ENCODE measurements around the gene MBOAT1.
A peak's percentile ranks its signal among the peaks of the same experiment; 100 is the strongest.
"Not testable (repeated sequence)": the region's sequence is repeated elsewhere in the genome, so short reads cannot be mapped to it uniquely, and the experiment has no call there.

MBOAT1 gene

DNA sequence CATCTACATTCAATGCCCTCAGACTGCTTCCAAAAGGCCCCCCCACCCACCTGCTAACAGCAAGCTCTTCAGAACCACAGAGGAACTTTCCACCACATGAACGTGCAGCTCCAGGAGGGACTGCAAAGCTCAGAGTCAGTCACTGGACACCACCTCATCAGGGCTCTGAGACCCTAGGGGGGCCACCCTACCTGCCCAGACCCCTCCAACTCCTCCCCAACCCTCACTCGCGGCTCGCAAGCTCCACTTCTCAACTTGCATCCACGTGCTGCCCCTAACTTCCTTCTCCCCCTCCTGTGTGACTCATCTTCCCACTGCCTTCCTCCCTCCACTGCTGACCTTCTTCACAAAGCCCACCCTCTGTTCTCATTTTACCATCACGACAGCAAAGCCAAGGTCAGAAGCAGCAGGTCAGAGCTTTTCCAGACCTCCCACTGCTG lies 6.5 kb downstream of the MBOAT1 start:
- in situ Hi-C loops (cut with MboI; ENCODE audit: low pct_unique_long_range_greater_than_20kb, low sequenced_read_pairs) = no loop called here
- DNase-seq = peak; percentile 45

- DNase-seq = peak; percentile 19
- in situ Hi-C loops (cut with MboI; ENCODE audit: low pct_unique_long_range_greater_than_20kb, low sequenced_read_pairs) = no loop called here
These were observed 7.8 kb downstream of the MBOAT1 start for GRCh38 chr6:20204512-20204894.

- DNase-seq = no peak
- in situ Hi-C loops (cut with MboI; ENCODE audit: low pct_unique_long_range_greater_than_20kb, low sequenced_read_pairs) = no loop called here
These were observed 8.4 kb downstream of the MBOAT1 start for GRCh38 chr6:20203561-20204511.

DNA sequence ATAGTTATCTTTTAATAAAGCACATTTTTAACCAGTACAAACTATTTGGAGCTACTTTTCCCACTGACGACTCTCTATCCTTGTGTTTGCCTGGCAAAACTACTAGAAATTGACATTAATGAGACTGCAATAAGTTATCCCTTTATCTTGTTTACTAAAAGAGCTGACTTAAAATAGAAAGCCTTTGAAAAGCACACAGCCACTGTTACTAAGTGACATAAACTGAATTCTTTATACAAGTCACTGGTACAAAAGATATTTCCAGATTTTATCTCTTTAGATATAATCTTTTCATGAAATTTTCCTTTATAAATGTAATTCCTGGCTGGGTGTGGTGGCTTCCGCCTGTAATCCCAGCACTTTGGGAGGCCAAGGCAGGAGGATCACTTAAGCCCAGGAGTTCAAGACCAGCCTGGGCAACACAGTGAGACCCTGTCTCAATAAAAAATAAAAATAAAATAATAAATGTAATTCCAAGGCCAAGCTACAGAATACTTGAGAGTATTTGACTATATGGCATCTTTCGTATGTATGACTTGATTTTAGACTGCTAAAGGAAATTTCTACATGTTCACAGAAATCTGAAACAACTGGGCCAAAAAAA lies 9.5 kb downstream of the MBOAT1 start:
- DNase-seq = no peak
- in situ Hi-C loops (cut with MboI; ENCODE audit: low pct_unique_long_range_greater_than_20kb, low sequenced_read_pairs) = no loop called here

- DNase-seq = no peak
- in situ Hi-C loops (cut with MboI; ENCODE audit: low pct_unique_long_range_greater_than_20kb, low sequenced_read_pairs) = no loop called here
These were observed 10.0 kb downstream of the MBOAT1 start for GRCh38 chr6:20202324-20202658.

- DNase-seq = no peak
- in situ Hi-C loops (cut with MboI; ENCODE audit: low pct_unique_long_range_greater_than_20kb, low sequenced_read_pairs) = no loop called here
These were observed 11.3 kb downstream of the MBOAT1 start for GRCh38 chr6:20200761-20201630.

DNA sequence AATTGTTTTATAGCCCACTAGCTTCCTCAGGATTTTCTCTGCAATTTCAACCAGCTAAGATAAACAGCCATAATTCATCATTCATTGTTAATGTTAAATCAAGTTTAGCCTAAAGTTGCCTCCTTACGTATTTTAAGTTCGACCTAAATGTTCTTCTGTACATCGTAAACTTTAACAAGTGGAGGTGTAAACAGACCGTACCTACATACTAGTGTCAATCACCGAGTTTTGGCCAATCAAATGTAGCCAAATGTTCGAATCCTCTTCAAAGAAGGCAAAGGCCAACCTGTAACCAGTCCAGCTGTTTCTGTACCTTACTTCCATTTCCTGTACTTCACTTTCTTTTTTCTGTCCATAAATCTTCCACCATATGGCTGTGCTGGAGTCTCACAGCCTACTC lies 13.5 kb downstream of the MBOAT1 start:
- in situ Hi-C loops (cut with MboI; ENCODE audit: low pct_unique_long_range_greater_than_20kb, low sequenced_read_pairs) = no loop called here
- DNase-seq = no peak

GRCh38 chr6:20198156-20198774 lies 14.0 kb downstream of the MBOAT1 start:
- no peak for DNase-seq
- in situ Hi-C loops (cut with MboI; ENCODE audit: low pct_unique_long_range_greater_than_20kb, low sequenced_read_pairs) = no loop called here

DNA sequence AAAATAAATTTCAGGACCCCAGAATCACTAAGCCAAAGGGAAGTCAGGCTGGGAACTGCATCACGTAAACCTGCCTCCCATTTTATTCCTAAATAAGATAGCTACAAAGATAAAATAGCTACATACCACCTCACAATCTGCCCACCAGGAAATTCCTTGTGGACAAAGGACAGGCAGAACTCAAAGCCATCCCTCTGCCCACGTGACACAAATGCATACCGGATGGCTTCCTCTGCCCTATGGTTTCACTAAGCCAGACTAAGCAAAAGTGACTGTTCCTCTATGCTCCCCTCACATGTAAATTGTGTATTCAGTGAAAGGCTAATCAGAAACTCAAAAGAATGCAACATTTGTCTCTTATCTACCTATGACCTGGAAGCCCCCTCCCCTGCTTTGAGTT lies 15.0 kb downstream of the MBOAT1 start:
- no peak for DNase-seq
- in situ Hi-C loops (cut with MboI; ENCODE audit: low pct_unique_long_range_greater_than_20kb, low sequenced_read_pairs) = no loop called here

- DNase-seq = no peak
These were observed 19.6 kb downstream of the MBOAT1 start for GRCh38 chr6:20192625-20193024.

GRCh38 chr6:20191992-20192391 lies 20.3 kb downstream of the MBOAT1 start:
- in situ Hi-C loops (cut with MboI; ENCODE audit: low pct_unique_long_range_greater_than_20kb, low sequenced_read_pairs) = no loop called here
- no peak for DNase-seq

More at GRCh38 chr6:20192625-20193024, 19.6 kb downstream of the MBOAT1 start:
- in situ Hi-C loops (cut with MboI; ENCODE audit: low pct_unique_long_range_greater_than_20kb, low sequenced_read_pairs) = no loop called here

GRCh38 chr6:20188630-20189075 lies 23.6 kb downstream of the MBOAT1 start:
- in situ Hi-C loops (cut with MboI; ENCODE audit: low pct_unique_long_range_greater_than_20kb, low sequenced_read_pairs) = no loop called here
- DNase-seq = peak; percentile 61

DNA sequence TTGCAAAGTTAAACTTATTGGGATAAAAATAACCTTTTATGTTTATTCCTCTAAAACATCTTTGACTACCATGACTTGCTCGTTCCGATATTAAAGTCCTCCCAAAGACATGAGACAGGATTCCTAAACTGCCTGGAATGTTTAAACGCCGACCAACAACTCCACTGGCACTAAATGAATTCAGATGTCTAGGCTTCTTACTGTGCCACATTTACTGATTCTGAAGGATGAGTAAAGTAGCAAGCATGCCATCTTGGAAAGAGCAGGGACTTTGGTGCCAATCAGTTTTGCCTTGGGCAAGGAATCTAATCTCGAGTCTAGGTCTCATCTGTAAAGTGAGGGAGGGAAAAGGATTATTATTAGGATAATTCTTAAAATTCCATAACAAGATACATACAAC lies 25.3 kb downstream of the MBOAT1 start:
- in situ Hi-C loops (cut with MboI; ENCODE audit: low pct_unique_long_range_greater_than_20kb, low sequenced_read_pairs) = no loop called here
- no peak for DNase-seq

DNA sequence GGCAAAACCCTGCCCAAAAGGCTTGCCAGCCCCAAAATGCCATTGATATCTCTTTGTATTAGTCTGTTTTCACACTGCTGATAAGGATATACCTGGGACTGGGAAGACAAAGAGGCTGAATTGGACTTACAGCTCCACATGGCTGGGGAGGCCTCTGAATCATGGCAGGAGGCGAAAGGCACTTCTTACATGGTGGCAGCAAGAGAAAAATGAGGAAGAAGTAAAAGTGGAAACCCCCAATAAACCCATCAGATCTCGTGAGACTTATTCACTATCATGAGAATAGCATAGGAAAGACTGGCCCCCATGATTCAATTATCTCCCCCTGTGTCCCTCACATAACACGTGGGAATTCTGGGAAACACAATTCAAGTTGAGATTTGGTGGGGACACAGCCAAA lies 28.6 kb downstream of the MBOAT1 start:
- no peak for DNase-seq
- in situ Hi-C loops (cut with MboI; ENCODE audit: low pct_unique_long_range_greater_than_20kb, low sequenced_read_pairs) = no loop called here

- no peak for DNase-seq
- in situ Hi-C loops (cut with MboI; ENCODE audit: low pct_unique_long_range_greater_than_20kb, low sequenced_read_pairs) = no loop called here
These were observed 29.2 kb downstream of the MBOAT1 start for GRCh38 chr6:20182926-20183521.

GRCh38 chr6:20182069-20182468 lies 30.2 kb downstream of the MBOAT1 start:
- no peak for DNase-seq
- in situ Hi-C loops (cut with MboI; ENCODE audit: low pct_unique_long_range_greater_than_20kb, low sequenced_read_pairs) = no loop called here

DNA sequence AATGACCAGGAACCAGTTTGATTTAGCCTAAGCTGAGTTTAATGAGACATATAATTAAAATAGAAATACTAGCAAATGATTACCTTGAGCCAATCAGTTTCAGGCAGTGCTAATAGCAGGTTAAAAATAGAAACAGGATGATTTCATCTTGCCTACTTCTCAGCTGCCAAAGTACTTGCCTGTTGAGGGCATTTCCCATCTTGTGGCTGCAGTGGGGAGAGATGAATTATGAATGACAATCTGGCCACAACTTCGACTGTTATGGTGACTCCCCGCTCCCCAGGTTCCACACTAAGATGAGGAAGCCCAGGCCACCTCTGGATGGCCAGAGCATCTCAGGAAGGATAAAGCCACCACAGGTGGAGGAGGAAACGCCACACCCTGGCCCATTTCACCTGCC lies 31.3 kb downstream of the MBOAT1 start:
- no peak for DNase-seq
- in situ Hi-C loops (cut with MboI; ENCODE audit: low pct_unique_long_range_greater_than_20kb, low sequenced_read_pairs) = no loop called here

- DNase-seq; in situ Hi-C loops (cut with MboI; ENCODE audit: low pct_unique_long_range_greater_than_20kb, low sequenced_read_pairs): not testable (repeated sequence)
These were observed 32.8 kb downstream of the MBOAT1 start for GRCh38 chr6:20179287-20180045.
